ENCODE results near the gene OR2T35.

The OR2T35 gene

DNA sequence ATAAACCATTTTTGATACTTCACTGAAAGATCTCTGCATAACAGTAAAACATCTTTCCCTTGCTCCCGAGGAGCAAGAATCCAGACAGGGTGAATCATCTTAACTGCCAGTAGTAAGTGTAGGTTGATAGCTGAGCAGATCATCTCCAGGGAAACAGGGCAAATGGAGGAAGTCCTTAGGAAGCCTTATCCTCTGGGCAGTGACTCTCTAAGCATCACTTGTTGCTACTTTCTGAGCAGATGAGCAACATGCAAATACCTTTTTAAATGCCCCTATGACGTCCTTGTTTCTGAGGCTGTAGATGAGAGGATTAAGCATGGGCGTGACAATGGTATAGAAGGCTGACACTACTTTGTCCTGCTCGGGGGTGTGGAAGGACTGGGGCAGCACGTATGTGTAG is 19.1 kb downstream of the OR2T35 start:
- Histone ChIP-seq H3K4me2 (ENCODE audit: low read depth, low read length) (no peak overlapping the region), H3K27me3 (replicated peaks; ENCODE audit: insufficient read depth, low read length) (no peaks in the 10 kb centered on the region), H3K9me3 (replicated peaks; ENCODE audit: insufficient read depth, low read length) (no peaks in the 10 kb centered on the region), H2AFZ (ENCODE audit: low read length) (no peak overlapping the region), H3K4me3 (ENCODE audit: low read length) (no peak overlapping the region), H3K79me2 (ENCODE audit: low read length) (no peaks in the 10 kb centered on the region), H3K27ac (ENCODE audit: low read length) (no peak overlapping the region), H3F3A (ENCODE audit: insufficient read depth, low read length) (no peaks in the 10 kb centered on the region), H3K9ac (ENCODE audit: low read length) (no peak overlapping the region), H3K4me1 (ENCODE audit: low read length) (no peaks in the 10 kb centered on the region), H4K20me1 (ENCODE audit: insufficient read depth, low read length) (no peaks in the 10 kb centered on the region), H3K9me2 (replicated peaks; ENCODE audit: insufficient read depth, low read length) (no peaks in the 10 kb centered on the region), H3K36me3 (replicated peaks; ENCODE audit: insufficient read depth, low read length) (no peaks in the 10 kb centered on the region)
- no peak for DNase-seq
- TF ChIP-seq EZH2phosphoT487 (IDR thresholded peaks at IDR 0.05; ENCODE audit: low read length) (no peak), CTCF (IDR thresholded peaks at IDR 0.05; ENCODE audit: low read length) (no peak), EZH2 (optimal IDR thresholded peaks at IDR 0.05; ENCODE audit: low read depth, low read length) (no peak)

DNA sequence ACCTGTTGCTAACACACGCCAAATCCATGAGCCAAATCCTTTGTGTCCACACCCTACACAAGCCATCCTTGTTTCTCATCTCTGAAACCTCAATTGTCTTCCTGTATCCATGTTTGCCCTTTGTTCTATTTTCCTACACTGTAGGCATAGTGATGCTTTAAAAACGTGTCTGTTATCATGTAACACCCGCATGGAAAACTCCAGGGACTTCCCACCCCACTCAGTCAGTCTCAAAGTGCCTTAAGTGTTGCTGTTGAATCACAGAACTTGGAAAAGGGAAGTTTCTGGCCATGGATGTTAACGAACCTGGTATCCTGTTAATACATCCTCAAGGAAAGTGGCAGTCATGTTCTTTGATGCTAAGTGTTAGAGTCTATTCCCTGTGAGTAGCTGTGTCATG is 19.9 kb downstream of the OR2T35 start:
- DNase-seq, result no peak
- H3K79me2 ChIP-seq (ENCODE audit: low read length), result no peaks in the 10 kb centered on the region
- H3K4me1 ChIP-seq (ENCODE audit: low read length), result no peaks in the 10 kb centered on the region
- H3K27me3 ChIP-seq (replicated peaks; ENCODE audit: insufficient read depth, low read length), result no peaks in the 10 kb centered on the region
- H3F3A ChIP-seq (ENCODE audit: insufficient read depth, low read length), result no peaks in the 10 kb centered on the region
- no peaks in the 10 kb centered on the region for H3K9me3 ChIP-seq (replicated peaks; ENCODE audit: insufficient read depth, low read length)
- no peak for TF ChIP-seq EZH2 (optimal IDR thresholded peaks at IDR 0.05; ENCODE audit: low read depth, low read length)
- TF ChIP-seq EZH2phosphoT487 (IDR thresholded peaks at IDR 0.05; ENCODE audit: low read length), result no peak
- TF ChIP-seq CTCF (IDR thresholded peaks at IDR 0.05; ENCODE audit: low read length), result no peak
- H2AFZ ChIP-seq (ENCODE audit: low read length), result no peak overlapping the region
- H3K9ac ChIP-seq (ENCODE audit: low read length), result no peak overlapping the region
- no peak overlapping the region for H3K4me3 ChIP-seq (ENCODE audit: low read length)
- H3K27ac ChIP-seq (ENCODE audit: low read length), result no peak overlapping the region
- no peaks in the 10 kb centered on the region for H4K20me1 ChIP-seq (ENCODE audit: insufficient read depth, low read length)
- no peaks in the 10 kb centered on the region for H3K36me3 ChIP-seq (replicated peaks; ENCODE audit: insufficient read depth, low read length)
- H3K9me2 ChIP-seq (replicated peaks; ENCODE audit: insufficient read depth, low read length), result no peaks in the 10 kb centered on the region
- H3K4me2 ChIP-seq (ENCODE audit: low read depth, low read length), result no peak overlapping the region

GRCh38 chr1:248622570-248623001 is 22.5 kb downstream of the OR2T35 start:
- Histone ChIP-seq H3K27ac (ENCODE audit: low read length) (no peak overlapping the region), H3K4me3 (ENCODE audit: low read length) (no peak overlapping the region), H3K9me3 (replicated peaks; ENCODE audit: insufficient read depth, low read length) (no peaks in the 10 kb centered on the region), H3K36me3 (replicated peaks; ENCODE audit: insufficient read depth, low read length) (no peaks in the 10 kb centered on the region), H3K9ac (ENCODE audit: low read length) (no peak overlapping the region), H4K20me1 (ENCODE audit: insufficient read depth, low read length) (no peaks in the 10 kb centered on the region), H3K79me2 (ENCODE audit: low read length) (no peaks in the 10 kb centered on the region), H3F3A (ENCODE audit: insufficient read depth, low read length) (no peaks in the 10 kb centered on the region), H3K4me2 (ENCODE audit: low read depth, low read length) (no peak overlapping the region), H3K4me1 (ENCODE audit: low read length) (no peaks in the 10 kb centered on the region), H2AFZ (ENCODE audit: low read length) (no peak overlapping the region), H3K27me3 (replicated peaks; ENCODE audit: insufficient read depth, low read length) (no peaks in the 10 kb centered on the region), H3K9me2 (replicated peaks; ENCODE audit: insufficient read depth, low read length) (no peaks in the 10 kb centered on the region)
- TF ChIP-seq EZH2 (optimal IDR thresholded peaks at IDR 0.05; ENCODE audit: low read depth, low read length) (no peak), CTCF (IDR thresholded peaks at IDR 0.05; ENCODE audit: low read length) (peak; percentile 49)
- peak; percentile 30 for DNase-seq

Measured in MM.1S (cell line).